HG03378 (cell line): ENCODE data around the gene TSPAN5.
"Not testable (repeated sequence)": the region's sequence is repeated elsewhere in the genome, so short reads cannot be mapped to it uniquely, and the experiment has no call there.

Experiments used
- ATAC-seq: cut with Tn5 transposase; IDR thresholded peaks from one replicate; pipeline ENCODE4 v1.9.1; 2021; ENCODE audit warnings: mild to moderate bottlenecking, moderate library complexity; ENCODE audit not compliant: unreplicated experiment

Gene TSPAN5

GRCh38 chr4:98558471-98559169 lies 99.8 kb downstream of the TSPAN5 start:
- no peak for ATAC-seq

GRCh38 chr4:98557194-98557892 lies 101.1 kb downstream of the TSPAN5 start:
- no peak for ATAC-seq

DNA sequence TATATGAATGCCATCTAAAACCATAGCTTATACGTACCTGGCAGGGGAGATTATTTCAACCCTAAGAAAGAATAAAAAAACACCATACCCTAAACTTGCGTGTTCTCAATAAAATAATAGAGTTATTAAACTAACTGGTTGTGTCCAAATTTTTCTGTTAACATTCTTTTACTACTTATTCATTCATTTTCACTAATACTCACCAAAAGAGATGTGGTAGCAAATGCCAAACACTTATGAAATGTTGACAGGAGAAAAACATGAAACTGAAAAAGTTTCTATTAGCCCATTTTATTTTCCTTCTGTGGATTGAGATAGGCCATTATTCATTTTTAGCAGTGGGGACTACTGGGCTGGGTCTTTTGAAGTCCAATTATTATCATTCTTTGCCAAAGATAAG lies 102.0 kb downstream of the TSPAN5 start:
- no peak for ATAC-seq

DNA sequence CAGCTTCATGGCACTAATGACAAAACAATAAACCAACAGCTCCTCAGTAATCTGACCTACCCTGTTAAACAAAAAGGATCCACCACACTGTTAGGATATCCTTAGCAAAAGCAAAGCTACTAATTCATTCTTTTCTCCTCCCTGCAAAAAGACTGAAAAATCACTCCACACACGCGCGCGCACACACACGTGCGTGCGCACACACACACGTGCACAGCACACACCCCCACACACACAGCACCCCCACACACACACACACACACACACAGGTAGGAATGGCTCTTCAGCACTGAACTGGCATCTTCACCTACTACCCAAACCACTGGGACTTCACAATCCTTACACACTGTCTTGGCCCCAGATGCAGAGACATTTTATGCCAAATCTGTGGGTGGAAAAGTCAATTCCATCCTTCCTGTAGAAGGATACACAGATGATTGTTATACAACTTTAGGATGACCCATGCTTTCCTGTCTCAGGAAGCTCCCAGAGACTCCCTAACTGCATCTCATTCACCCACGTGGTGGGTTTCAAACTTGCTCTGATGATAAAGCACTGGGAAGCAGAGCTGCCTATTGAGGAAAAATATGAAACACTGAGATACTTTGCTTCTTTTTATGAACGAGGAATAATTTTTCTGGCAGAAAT lies 102.5 kb downstream of the TSPAN5 start:
- ATAC-seq: no peak

- ATAC-seq: no peak
These were observed 111.4 kb downstream of the TSPAN5 start for GRCh38 chr4:98546910-98547594.

DNA sequence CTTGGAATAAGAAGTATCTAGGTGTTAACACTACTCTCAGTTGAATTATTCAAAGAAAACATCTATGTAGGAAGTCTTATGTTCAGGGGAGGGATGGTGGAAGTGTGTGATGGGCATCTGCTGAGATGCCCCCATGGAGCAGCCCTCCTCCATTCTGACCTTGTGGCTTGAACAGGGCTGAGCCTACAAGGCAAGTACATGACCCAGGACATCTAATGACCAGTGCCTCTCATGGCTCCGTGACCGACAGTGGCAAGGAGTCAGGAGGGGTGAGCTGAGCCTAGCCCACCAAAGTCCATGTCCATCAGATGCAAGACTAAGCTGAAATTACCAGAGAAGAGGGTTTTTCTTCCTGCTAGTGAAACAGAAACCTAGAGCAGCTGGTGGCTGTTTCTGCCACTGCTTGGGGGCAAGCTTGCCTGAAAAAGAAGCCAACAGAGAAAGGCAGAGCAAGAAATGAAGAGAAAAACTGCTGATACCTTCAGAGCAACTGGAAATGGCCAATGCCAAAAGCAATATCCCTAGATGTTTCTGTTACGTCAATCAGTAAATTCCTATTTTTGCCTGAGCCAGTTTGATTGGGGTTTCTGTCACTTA lies 113.5 kb downstream of the TSPAN5 start:
- no peak for ATAC-seq

GRCh38 chr4:98544141-98544817 lies 114.1 kb downstream of the TSPAN5 start:
- no peak for ATAC-seq

GRCh38 chr4:98542011-98542410 lies 116.4 kb downstream of the TSPAN5 start:
- no peak for ATAC-seq

- no peak for ATAC-seq
These were observed 117.6 kb downstream of the TSPAN5 start for GRCh38 chr4:98540803-98541202.

DNA sequence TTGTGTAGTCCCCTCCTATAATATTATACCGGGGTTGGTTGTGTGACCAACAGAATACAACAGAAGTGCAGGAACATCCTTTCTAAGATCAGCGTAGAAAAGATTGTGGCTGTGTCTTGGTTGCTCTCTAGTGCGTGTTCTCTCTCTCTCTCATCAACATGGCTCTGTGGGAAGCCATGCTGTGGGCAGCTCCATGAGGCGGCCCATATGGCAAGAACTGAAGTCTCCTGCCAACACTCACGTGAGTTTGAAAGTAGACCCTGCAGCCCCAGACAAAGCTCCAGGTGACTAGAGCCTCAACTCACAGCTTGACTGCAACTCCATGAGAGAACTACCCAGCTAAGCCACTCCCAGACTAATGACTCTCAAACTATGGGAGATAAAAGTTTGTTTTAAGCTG lies 118.7 kb downstream of the TSPAN5 start:
- ATAC-seq: no peak

- ATAC-seq: no peak
These were observed 119.1 kb downstream of the TSPAN5 start for GRCh38 chr4:98539299-98539698.

DNA sequence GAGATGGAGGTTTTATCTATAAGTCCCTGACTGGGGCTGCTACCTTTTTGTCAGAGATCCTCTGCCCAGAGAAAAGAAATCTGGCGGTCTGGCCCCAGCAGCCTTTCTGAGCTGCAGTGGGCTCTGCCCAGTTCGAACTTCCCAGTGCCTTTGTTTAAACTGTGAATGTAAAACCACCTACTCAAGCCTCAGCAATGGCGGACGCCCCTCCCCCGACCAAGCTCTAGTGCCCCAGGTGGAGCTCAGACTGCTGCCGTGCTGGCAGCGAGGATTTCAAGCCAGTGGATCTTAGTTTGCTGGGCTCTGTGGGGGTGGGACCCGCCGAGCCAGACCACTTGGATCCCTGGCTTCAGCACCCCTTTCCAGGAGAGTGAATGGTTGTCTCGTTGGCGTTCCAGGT lies 121.8 kb downstream of the TSPAN5 start:
- no peak for ATAC-seq

- not testable (repeated sequence) for ATAC-seq
These were observed 124.3 kb downstream of the TSPAN5 start for GRCh38 chr4:98534146-98534545.

GRCh38 chr4:98530572-98530971 lies 127.8 kb downstream of the TSPAN5 start:
- ATAC-seq: no peak

GRCh38 chr4:98529970-98530569 lies 128.3 kb downstream of the TSPAN5 start:
- no peak for ATAC-seq

DNA sequence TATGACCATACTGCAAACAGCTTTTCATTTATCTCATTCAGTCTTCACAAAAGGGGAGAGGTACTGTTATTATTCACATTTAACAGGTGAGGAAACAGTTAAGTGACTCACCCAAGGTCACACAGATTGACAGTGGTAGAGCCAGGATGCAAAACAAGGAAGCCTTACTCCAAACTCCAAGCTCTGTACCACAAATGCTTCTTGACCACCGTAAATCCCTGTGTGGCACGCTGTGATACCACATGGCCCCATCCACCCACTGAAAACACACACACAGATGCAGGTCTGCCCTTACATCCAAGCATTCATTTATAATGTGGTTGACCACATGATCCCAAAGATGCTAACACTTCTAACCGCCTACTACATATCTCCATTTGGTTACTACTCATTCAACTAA lies 129.5 kb downstream of the TSPAN5 start:
- no peak for ATAC-seq

- ATAC-seq: no peak
These were observed 130.7 kb downstream of the TSPAN5 start for GRCh38 chr4:98527534-98528269.

DNA sequence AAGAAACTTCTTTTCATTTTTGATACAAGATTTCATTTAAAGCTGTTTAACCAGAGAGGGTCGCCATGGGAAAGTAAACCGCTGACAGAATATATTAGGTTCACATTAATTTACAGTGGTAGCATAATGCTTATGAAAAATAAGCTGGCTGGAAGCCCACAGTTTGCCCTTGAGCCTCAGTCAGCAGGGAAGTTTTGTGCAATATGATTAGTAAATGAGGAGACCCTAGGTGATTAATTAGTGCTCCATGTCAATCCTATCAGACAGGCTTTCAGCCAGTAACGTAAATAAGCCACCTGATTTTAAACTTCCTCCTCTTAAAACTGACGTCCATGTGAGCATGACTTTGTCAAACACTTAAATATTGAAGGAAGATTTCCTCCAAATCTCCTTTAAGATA lies 134.2 kb downstream of the TSPAN5 start:
- ATAC-seq: no peak

DNA sequence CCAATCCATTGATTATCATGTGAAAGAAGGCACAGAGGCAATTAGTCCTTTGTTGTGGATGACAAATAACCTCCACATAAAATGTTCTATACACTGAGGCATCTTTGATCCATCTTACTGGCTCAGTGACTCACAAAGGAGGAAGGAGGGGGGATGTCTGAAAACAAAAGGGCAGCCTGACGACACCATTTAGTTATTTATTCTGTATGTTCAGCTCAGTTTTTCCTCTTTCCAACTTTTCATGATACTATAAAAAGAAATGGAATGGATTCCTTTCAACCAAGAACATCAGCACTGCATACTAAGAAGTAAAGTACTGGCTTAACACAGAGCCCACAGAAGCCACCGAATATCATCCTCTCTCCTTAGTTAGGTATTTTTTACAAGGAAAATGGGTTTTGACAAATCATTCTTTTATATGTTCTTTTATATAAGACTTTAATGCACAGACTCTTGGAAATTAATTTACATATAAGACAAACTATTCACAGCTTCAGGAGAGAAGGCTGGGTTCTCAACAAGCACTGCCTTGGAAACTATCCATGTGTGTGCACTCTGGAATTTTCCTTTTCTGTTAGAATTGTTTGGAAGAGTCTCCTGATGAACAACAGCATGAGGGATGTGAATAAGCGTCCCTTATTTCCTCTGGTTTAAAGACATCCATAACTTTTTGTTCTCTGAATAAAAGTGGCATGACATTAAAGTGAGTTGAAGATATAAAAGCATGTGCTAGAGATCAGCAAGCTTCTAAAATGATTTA lies 135.6 kb downstream of the TSPAN5 start:
- ATAC-seq: no peak
